Upper lobe of left lung (tissue), 6 donors: ENCODE results near the gene RAC3. TPM values are rescaled to one million over a fixed set of nuclear protein-coding genes. Genes with fewer than 3 reads are reported as not detected.

Source experiments
- ATAC-seq, 2 donors: fragments of 200-7000 bp; cut with Tn5 transposase; one replicate each; pipeline ENCODE4 v1.9.1; 2022; ENCODE audit warnings: mild to moderate bottlenecking in 2 of 2, moderate library complexity in 2 of 2; ENCODE audit not compliant: low FRiP score in 2 of 2
- DNase-seq, 2 donors: peaks; one replicate each; pipeline ENCODE4 v3.0.0-alpha.2; 2019 to 2020
- H3K27ac ChIP-seq, 4 donors: fragments of 200-600 bp; sonication (generic); one replicate each; pipeline ENCODE4 v1.5.1; 2016 to 2019
- H3K27me3 ChIP-seq, 4 donors: fragments of 200-600 bp; sonication (generic); one replicate each; pipeline ENCODE4 v1.5.1; 2017 to 2019
- H3K36me3 ChIP-seq, 4 donors: fragments of 200-600 bp; sonication (generic); one replicate each; pipeline ENCODE4 v1.5.1; 2016 to 2019
- H3K4me1 ChIP-seq, 4 donors: fragments of 200-600 bp; sonication (generic); one replicate each; pipeline ENCODE4 v1.5.1; 2018 to 2019
- H3K4me3 ChIP-seq, 4 donors: fragments of 200-600 bp; sonication (generic); one replicate each; pipeline ENCODE4 v1.5.1; 2017 to 2019; ENCODE audit warnings: mild to moderate bottlenecking in 2 of 4, moderate library complexity in 1 of 4
- H3K9me3 ChIP-seq, 4 donors: fragments of 200-600 bp; sonication (generic); one replicate each; pipeline ENCODE4 v1.5.1; 2018 to 2019
- CTCF ChIP-seq, 6 experiments: fragments of 450-650 bp in 4 of 6; fragments of 200-600 bp in 2 of 6; sonication (generic) in 2 of 6; IDR thresholded peaks; one replicate each; pipeline ENCODE4 v1.5.1; 2016 to 2019; ENCODE audit warnings: antibody characterized with exemption in 6 of 6
- EP300 ChIP-seq, 4 donors: sonication (generic); formaldehyde crosslinking; IDR thresholded peaks; one replicate each; pipeline ENCODE4 v1.5.1; 2017; ENCODE audit warnings: antibody characterized with exemption in 4 of 4, control low read depth in 2 of 4
- POLR2A ChIP-seq, 4 donors: fragments of 450-650 bp; IDR thresholded peaks; one replicate each; pipeline ENCODE4 v1.5.1; 2016 to 2017; ENCODE audit warnings: antibody characterized with exemption in 4 of 4, mild to moderate bottlenecking in 2 of 4
- POLR2AphosphoS5 ChIP-seq, 2 donors: sonication (generic); formaldehyde crosslinking; IDR thresholded peaks; one replicate each; pipeline ENCODE4 v1.5.1; 2017; ENCODE audit warnings: antibody characterized with exemption in 2 of 2
- WGBS, 2 donors: methylation state at CpG; one replicate each; pipeline ENCODE4 v1.1.5; 2017 to 2018; 5-methylcytosine and 5-hydroxymethylcytosine counted together
- total RNA-seq, 6 donors: library from RNA; depleted of rRNA in 4 of 6; stranded (reverse); fragments of >200 nt in 4 of 6; gene quantifications; one replicate each; pipeline versions ENCODE4 v1.1.0 to v1.2.1, GENCODE V29; 2016 to 2021
- donor health status: DM: no; HTN: no; CAD: no; lungs with moderate emphysema.
- donor health status: DM: no; HTN: yes; CAD: no; lungs with severe emphysema.

Gene RAC3
- total RNA-seq, 6 donors from 2014 or later: 3.0 to 12.6 (median 7.1) TPM

- Histone ChIP-seq H3K4me1 (peaks cover 20 to 38% (median 24%) of the 10 kb centered on the region in 4 donors), H3K36me3 (peaks cover 0 to 29% (median 13%) of the 10 kb centered on the region in 4 donors), H3K4me3 (no peak overlapping the region), H3K9me3 (no peaks in the 10 kb centered on the region), H3K27ac (no peak overlapping the region), H3K27me3 (no peaks in the 10 kb centered on the region)
- WGBS, 2 donors: 89 to 91% methylated on average over 19 to 20 of the region's 20 CpGs
- ATAC-seq (no peak), DNase-seq (peak in 1 of 2 donors; percentile 78)
- no peak for TF ChIP-seq POLR2AphosphoS5 (IDR thresholded peaks at IDR 0.05)
- no peak for TF ChIP-seq CTCF (IDR thresholded peaks at IDR 0.05)
- no peak for TF ChIP-seq POLR2A (IDR thresholded peaks at IDR 0.05)
- TF ChIP-seq EP300 (IDR thresholded peaks at IDR 0.05): no peak
These were observed 17.1 kb downstream of the RAC3 start for GRCh38 chr17:82048571-82048971.

- DNase-seq (no peak), ATAC-seq (no peak)
- 97 to 100% methylated on average over 2 to 7 of the region's 8 CpGs for WGBS, 2 donors
- H3K4me1 ChIP-seq: peaks cover 20 to 40% (median 26%) of the 10 kb centered on the region in 4 donors
- H3K4me3 ChIP-seq: no peak overlapping the region
- no peaks in the 10 kb centered on the region for H3K9me3 ChIP-seq
- peaks cover 0 to 35% (median 18%) of the 10 kb centered on the region in 4 donors for H3K36me3 ChIP-seq
- TF ChIP-seq POLR2A (IDR thresholded peaks at IDR 0.05) (no peak), EP300 (IDR thresholded peaks at IDR 0.05) (no peak), POLR2AphosphoS5 (IDR thresholded peaks at IDR 0.05) (no peak), CTCF (IDR thresholded peaks at IDR 0.05) (no peak)
- no peaks in the 10 kb centered on the region for H3K27me3 ChIP-seq
- H3K27ac ChIP-seq: no peak overlapping the region
These were observed 17.6 kb downstream of the RAC3 start for GRCh38 chr17:82049106-82049505.

- 96 to 97% methylated on average over 7 to 9 of the region's 16 CpGs for WGBS, 2 donors
- H3K27me3 ChIP-seq: no peaks in the 10 kb centered on the region
- H3K4me1 ChIP-seq: peaks cover 20 to 40% (median 26%) of the 10 kb centered on the region in 4 donors
- H3K4me3 ChIP-seq: no peak overlapping the region
- ATAC-seq: no peak
- peak in 1 of 2 donors; percentile 75 for DNase-seq
- no peak overlapping the region for H3K27ac ChIP-seq
- TF ChIP-seq CTCF (IDR thresholded peaks at IDR 0.05) (no peak), EP300 (IDR thresholded peaks at IDR 0.05) (no peak), POLR2A (IDR thresholded peaks at IDR 0.05) (no peak), POLR2AphosphoS5 (IDR thresholded peaks at IDR 0.05) (no peak)
- H3K9me3 ChIP-seq: no peaks in the 10 kb centered on the region
- H3K36me3 ChIP-seq: peaks cover 0 to 39% (median 22%) of the 10 kb centered on the region in 4 donors
These were observed 18.1 kb downstream of the RAC3 start for GRCh38 chr17:82049521-82049971.

- Histone ChIP-seq H3K36me3 (peaks cover 3 to 46% (median 29%) of the 10 kb centered on the region in 4 donors), H3K9me3 (no peaks in the 10 kb centered on the region), H3K27ac (peak overlapping the region in 1 of 4 donors; percentile 70), H3K4me3 (peak overlapping the region in 3 of 4 donors; percentile 87 to 99 (median 95)), H3K27me3 (no peaks in the 10 kb centered on the region), H3K4me1 (peaks cover 20 to 44% (median 26%) of the 10 kb centered on the region in 4 donors)
- TF ChIP-seq POLR2A (IDR thresholded peaks at IDR 0.05) (no peak), POLR2AphosphoS5 (IDR thresholded peaks at IDR 0.05) (no peak), EP300 (IDR thresholded peaks at IDR 0.05) (no peak), CTCF (IDR thresholded peaks at IDR 0.05) (no peak)
- no peak for ATAC-seq
- DNase-seq: peak in 1 of 2 donors; percentile 80
- WGBS, 2 donors: 88 to 100% methylated on average over 2 to 28 of the region's 28 CpGs
These were observed 18.8 kb downstream of the RAC3 start for GRCh38 chr17:82050152-82050760.
